GM18858 (cell line): ENCODE measurements around the gene WDR20.
A peak's percentile ranks its signal among the peaks of the same experiment; 100 is the strongest.

ENCODE experiments used
- ATAC-seq: cut with Tn5 transposase; IDR thresholded peaks from one replicate; pipeline ENCODE4 v1.9.1; 2021; ENCODE audit not compliant: unreplicated experiment

WDR20 gene

DNA sequence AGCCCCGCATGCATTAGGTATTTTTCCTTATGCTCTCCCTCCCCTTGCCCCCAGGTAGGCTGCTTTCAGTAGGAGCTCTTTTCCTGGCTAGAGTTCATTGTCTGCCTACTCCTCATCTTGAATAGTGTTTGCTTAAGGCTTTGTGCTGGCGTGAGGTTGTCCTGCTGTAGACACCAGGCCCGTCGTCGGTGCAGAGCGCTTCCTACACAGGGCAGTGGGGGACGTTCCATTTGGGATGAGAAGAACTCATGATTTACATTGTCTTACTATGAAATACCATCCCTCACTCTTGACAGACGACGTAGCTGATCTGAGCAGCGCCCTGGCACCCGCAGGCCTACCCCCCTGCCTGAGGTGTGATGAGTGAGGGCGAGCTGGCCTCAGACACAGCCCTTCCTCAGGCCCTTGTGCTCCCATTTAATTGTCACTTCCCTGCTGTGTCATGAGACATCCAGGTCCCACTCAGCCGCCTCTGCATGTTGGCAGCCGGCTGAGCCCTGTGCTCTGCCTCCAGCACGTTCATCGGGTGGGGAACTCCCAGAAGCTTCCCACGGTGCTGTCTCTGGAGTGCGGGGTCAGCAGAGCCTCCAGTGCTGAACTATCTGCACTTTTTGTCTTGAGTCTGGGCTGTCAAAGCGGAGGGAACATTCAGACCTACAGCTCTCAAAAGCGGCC, 76.0 kb downstream of the WDR20 start:
- ATAC-seq: no peak

DNA sequence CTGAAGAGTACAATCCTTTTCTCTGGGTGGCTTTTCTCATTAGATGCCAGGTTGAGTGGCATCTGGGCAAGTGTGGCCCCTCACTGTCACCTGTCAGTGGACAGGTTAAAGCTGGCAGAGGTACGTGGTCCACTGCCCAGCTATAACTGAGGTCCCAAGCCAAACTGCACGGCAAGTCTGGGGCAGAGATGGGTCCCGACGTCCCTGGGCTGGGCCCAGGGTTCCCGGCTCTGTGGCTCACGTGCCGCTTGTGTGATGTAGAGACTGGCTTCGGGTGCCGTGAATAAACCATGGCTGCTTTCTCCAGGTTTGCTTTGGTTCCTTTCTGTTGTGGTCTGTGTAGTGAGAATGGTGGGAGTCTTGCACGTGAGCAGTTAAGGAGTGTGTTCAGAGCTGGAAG, 77.7 kb downstream of the WDR20 start:
- no peak for ATAC-seq

DNA sequence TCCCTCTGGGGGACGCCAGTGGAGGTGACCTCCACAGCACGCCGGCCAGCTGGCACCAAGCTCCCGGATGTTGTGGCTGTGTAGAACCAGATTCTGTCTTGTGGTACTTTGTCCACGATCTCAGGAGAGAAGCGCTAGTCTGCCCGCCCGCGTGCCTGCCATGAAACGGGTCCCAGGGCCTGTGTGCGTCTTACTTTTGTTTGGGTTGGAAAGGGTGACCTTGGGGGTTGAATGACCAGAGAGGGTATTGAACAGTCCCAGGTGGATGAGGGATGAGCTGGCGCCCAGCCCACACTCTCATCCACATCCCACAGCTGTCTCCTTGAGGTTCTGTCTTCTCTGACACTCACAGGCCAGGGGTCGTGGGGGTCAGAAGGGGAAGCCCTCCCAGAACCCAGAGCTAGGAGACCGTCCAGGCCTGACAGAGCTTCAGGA, 78.3 kb downstream of the WDR20 start:
- no peak for ATAC-seq

DNA sequence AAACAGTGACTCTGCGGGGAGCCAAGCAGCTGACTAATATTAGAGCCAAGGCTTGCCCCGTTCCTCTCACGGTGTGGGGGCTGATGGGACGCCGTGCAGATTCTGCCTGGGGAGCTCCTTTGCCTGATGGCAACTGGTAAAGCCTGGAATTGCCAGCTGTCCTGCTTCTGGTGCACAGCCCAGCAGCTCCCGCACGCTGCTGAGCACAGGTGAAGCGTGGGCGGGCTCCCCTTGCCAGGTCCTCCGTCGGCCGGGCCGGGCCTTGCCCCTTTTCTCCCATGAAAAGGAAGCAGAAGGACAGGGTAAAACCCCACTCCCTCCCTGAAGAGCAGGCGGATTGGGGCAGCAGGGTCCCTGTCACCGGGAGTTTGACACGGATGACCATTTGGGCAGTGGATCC, 79.0 kb downstream of the WDR20 start:
- no peak for ATAC-seq

DNA sequence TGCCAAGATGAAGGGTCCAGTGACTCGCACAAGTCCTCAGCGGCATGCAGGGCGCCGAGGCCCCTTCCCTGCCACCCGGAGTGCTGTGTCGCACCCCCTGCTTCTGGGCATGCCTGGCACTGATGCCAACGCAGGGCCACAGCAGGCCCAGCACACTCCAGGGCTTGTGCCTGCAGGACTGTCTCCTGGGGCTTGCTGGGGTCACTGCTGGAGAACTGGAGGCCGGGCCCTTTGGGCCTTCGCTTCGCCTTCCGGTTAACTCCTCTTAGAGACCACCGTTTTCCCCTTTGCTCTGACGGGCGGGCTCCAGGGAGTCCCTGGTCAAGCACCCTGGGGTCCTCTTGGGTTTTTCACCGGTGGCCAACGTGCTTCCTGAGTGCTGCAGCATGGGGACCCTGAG, 79.6 kb downstream of the WDR20 start:
- ATAC-seq: no peak

DNA sequence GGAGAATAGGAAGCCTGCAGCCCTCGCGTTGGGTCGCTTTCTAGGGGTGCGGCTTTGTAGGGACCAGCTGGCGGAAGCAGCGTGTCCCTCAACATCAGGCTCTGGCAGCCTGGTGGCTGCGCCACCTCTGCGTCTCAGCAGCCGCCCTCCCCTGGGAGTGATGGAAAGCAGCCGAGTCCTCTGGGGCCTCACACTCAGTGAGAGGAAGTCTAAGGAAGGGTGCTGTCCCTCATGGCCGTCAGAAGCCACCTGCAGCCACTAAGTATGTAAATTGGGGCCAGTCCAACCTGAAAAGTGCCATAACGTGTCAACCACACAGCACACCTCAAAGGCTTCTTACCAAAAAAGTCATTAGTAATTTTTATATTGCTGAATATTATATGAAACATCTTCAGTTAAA, 80.3 kb downstream of the WDR20 start:
- ATAC-seq: peak; percentile 87

DNA sequence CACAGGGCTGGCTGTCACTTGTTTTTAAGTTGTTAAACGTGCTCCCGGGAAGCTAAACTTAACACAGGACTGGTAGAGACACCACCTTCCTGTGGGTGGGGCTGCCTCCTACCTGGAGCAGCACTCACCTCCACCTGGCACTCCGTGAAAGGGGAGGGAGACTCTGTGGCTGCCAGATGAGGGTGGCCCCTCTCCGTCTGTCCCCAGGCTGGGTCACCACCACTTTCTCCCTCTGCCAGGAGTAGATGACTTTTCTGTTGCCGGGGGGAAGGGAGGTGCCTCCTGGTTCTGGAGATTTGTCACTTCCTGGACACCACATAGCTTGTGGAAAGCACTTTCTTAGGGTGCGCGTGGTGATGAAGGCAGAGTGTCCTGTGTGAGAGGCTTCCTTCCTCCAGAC, 81.3 kb downstream of the WDR20 start:
- ATAC-seq: no peak

DNA sequence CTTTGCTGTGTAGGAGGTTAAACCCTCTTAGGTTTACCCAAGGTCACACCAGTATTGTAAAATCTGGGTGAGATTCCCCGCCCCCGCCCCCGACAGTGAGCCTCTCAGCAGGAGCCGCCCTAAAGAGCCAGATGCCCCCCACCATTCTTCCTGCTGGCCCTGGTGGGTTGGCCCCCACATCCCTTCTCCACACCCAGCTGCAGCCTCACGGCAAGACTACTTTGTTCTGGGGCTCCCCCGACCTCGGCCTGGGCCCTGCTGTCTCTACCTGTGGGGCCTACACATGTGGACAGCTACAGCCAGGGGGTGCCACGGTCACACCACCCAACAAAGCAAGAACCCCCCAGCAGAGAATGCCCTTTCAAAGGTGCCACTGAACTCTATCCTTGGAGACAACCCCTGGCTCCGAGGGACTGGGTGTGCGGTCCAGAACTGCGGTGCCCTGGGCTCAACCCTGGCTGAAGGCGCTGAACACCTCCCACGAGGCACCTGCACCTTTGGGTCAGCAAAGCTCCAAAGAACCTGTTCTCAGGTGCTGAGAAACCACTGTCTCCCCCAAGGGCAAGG, 82.4 kb downstream of the WDR20 start:
- ATAC-seq: no peak

DNA sequence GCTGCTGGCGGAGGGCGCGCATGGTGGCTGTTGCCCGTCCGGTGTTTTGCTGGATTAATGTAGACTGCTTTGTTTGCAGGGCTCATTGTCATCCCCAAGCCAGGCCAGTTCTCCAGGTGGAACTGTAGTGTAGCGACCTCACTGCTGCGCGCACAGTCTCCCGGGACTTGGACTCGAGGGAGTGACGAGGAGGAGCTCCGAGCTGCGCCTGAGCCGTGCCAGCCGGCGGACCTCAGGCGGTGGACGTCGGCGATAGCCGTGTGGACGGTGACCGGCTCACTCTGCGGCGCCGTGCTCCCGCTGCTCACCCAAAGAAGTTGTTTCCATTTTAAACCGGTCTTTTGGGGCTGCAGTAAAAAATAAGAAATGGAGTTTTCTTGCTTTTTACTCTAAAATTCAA, 83.1 kb downstream of the WDR20 start:
- ATAC-seq: no peak

DNA sequence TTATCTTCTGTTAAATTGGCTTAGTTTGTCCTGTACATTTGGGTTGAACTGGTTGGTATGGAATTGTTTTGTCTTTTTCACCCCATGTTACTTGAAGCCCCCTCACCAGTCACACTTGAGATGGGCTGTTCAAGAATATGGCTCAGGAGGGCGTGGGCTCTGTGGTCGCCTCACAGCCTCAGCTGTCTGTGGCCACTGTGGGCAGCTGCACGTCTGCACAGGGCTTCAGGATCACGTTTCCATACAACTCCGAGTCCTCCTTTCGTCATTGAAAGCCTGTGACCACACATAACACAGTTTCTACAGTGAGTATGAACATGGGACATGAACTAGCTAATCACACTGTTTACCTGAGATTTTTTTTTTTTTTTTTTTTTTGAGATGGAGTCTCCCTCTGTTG, 84.0 kb downstream of the WDR20 start:
- no peak for ATAC-seq

DNA sequence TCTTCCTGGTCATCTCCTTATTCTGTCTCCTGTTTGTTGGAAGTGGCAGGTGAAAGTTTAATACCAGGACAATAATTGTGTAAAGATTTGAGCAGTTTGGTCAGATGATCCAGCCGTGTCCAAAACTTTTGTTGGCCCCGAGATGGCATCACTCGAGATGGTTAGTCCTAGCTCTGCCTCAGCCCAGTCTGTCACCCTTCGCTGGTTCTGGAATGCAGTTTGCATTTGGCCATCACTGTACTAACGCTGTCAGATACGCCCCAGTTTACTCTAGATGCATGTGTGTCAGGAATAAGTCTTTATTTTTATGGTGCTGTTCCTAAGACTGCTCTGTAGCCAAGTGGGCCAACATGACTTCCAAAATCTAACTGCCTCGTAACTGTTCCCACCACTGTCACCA, 85.7 kb downstream of the WDR20 start:
- ATAC-seq: no peak

DNA sequence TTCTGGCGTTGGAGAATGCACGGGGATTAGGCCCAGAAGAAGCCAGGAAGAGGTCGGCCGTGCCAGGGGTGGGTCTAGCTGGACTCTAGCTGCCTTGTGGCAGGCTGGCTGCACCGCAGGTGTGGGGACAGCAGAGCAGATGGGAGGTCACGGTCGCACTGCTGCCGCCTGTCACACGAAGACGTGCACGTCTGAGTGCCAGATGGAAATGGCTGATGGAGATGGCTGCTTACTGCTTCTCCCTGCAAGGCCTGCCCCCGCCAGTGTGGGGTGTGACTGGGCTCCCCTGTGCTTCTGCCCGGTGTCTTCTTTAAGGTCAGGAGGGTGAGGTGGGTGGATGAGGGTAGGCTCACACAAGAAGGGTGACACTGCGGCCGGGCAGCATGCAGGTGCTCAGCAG, 86.2 kb downstream of the WDR20 start:
- no peak for ATAC-seq

DNA sequence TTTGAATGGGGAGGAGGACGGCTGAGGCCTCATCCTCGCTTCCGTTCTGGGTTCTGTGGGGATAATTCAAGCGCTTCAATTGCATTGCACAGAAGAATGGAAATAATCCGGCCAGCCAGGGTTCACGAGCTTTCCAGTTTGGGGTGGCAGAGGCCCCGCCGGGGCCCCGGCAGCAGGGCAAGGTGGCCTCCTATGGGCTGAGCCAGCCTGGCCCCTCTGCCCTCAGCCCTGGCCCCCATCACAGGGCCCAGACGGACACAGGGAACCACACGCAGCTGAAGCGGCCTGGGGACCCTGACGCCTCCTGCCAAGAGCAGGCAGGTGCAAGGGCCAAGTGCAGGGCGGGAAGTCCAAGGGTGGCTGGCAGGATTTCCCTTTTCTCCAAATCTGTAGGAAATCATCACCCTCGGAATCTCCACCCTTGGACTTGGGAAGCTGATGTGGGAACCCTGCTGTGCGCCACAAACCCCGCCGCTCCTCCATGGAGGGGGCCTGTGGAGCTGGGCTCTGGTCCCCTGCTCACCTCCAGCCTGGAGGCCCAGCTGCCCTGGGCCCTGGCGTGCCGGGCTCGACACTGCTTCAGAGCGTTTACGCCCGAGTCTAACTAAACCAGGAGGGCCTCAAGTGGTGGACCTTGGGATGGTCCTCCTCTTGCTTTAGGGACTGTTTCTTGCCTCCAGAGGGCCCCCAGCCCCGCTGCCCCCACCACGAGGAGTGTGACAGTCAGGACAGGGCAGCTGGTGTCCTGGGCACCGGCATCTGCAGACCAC, 86.8 kb downstream of the WDR20 start:
- no peak for ATAC-seq

DNA sequence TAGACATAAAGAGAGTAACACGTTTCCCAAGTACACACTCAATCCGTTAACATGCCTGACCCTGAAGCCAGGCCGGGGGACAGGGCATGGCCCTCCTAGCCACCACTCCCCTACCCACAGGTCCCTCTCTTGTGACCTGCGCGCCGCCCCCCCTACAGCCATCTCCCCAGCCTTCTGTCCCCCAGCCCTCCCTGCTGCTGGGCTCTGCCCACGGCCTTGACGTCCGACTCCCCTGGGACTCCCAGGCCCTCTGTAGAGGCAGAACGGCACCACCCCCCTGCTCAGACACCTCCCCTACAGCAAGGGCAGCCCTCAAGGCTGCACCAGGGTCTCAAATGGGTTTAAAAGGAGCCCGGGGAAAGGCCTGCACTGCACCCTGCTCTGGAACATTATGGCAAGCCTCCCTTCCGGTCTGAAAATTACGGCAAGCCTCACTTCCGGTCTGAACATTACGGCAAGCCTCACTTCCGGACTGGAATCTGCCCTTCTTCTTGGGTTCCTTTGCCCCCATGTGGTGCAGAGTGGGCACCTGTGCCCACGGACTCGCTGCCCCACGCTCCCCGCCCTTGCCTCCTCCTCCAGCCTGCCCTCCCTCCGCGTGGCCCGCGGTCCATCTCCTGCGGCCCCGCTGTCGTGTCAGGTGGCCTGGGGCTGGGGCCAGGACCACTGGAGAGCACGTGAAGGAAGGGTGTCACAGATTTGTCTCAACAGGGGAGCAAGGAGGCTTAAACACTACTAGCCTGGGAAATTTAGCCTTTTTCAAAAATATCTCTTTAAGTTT, 87.7 kb downstream of the WDR20 start:
- no peak for ATAC-seq

DNA sequence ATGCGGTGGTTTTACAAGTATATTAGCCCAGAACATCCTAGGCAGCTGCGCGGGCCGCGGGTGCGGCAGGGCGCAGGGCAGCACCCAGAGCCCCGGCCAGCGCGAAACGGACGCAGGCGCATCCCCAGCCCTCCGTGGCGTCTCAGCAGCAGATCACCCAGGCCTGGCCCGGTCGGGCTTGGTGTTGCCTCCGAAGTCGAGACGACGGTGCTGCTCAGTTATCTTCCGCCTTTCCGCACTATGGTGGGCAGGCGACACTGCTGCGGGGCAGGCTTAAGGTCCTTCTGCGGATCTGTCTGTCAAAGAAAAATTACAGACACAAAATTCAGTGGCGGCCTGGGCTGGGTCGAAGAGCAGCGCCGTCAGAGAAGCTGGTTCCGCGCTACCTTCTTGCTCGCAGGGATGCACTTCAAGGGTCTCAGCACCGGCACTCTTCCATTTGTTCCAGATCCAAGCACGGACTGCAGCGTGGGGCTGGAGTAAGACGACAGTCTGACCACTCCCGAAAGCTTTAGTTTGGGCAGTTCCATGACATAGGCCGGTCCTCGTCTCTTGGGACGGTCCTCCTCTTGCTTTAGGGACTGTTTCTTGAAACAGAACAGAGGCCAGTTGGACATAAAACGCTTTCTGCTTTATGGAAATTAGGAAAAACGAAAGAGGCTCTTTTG, 89.5 kb downstream of the WDR20 start:
- no peak for ATAC-seq

DNA sequence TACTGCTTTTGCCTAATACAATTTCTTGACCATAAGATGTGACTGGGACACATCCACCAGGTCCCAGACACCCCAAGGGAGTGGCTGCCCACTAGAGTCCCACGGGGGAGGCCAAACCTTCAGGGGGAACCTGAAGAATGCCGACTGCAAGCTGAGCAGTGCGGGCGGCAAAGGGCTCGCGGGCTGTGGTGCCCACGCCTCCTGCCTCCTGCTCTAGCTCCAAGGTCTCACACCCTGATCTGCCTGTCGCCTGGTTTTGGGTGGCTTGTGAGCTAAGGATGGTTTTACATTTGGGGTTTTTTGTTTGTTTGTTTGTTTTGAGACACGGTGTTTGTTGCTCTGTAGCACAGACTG, 90.0 kb downstream of the WDR20 start:
- ATAC-seq: no peak

DNA sequence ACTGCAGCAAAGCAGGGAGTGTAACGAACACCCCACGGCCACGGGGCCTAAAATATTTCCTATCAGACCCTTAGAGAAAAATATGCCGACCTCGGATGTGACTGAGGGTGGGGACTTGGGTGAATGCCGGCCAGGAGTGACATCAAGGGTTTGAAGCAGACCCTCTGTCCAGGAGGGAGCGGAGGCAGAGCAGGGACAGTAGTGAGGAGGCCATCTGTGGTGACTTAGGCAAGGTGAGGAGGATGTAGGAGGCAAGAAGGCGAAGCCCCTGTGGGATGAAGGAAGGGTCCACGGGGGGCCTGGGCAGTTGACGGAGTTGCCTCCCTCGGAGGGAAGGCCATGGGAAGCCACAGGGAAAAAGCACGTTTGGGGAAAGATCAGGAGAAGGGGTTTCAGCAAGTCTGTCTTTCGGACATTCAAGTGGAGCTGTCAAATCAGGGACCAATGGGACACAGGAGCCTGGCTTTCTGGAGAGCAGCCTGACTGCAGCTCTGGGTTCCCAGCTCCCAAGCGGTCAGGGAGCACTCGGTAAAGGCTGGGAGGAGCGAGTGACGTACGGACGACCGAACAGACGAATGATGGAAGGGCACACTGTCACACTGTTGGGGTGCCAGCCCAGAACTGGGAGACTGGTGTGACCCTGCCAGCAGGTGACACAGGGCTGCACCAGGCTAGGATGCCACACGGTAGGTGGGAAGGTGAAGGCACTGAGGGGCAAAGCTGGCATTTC, 90.9 kb downstream of the WDR20 start:
- no peak for ATAC-seq

DNA sequence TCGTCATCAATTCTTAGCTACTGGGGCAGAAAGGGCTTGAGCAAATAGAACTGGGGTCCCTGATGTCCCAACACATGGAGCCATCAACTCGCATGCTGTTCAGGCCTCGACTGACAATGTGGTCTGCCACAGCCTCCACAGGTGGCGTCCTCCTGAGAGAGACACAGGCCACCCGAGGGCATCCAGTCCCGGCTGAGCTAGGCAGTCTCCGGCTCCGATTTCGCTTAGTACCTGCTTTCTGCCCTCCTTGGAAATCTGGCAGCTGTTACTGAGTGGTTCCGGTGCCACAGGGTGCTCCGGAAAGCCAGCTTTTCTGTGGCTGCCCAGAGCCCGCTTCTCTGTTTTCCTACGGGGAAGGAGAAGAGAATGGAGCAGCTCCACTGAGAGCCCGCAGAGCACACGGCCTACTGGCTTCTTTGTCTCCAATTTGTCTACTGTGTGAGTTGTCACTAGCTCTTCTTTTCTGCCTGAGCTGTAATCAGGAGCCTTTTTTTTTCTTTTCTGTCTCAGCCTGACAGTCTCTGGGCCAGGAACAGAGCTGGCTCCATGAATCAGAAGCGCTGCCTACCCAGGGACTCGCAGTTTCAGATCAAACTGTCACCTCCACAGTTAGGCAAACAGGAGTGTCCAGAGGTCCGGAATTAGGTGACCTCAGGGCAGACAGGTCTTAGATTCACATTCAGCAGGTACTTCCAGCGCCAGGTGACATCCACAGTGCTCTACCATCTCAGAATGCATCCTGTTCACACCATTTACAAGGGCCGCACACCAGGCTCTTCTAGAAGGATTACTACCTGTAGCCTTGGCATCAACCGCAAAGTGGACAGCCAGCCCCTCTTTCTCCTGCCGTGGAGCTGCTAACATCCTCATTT, 92.0 kb downstream of the WDR20 start:
- ATAC-seq: no peak

DNA sequence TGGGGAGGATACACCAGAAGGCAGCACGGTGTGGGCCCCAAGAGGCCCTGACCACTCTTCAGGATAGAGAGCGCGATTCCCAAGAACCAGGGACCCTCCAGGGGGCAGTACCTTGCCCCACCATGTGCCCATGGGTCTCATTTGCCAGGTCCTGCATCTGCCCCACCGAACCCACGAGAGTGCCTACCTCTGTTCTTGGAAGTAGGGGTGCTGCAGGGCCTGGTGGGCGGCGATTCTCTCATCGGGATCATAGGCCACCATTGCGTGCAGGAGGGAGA, 92.6 kb downstream of the WDR20 start:
- ATAC-seq: no peak

DNA sequence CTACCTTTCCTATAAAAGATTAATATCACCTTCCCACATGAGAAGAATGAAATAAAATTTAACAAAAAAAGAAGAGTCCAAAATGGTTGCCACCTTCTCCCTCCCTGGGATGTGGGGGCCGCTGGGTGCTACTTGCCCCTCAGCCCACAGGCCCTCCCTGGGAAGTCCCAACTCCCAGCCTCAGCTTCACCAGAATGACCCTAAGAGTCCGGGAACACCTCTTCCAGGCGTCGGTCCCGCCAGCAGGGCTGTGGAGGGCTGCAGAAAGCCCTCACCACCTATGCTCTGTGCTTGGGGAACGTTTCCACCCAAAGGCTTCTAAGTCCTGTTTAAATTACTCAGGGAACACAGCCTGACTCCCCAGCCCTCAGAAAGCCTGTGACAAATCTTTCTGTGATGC, 93.4 kb downstream of the WDR20 start:
- no peak for ATAC-seq
